Activated naive CD4-positive, alpha-beta T cell treated with anti-CD3 and anti-CD28 coated beads for 36 hours (primary cell): ENCODE results near the gene SPTLC3. TPM values are rescaled to one million over a fixed set of nuclear protein-coding genes. Genes with fewer than 3 reads are reported as not detected.

Experiments used
- CTCF ChIA-PET: fragments of 350-600 bp; sonication (Branson Sonifier 250); formaldehyde crosslinking; loops from one replicate; lab custom pipeline; 2021; ENCODE audit warnings: antibody characterized with exemption; lab: Charles Lee
- DNase-seq: peaks from one replicate; pipeline ENCODE4 v3.0.0-alpha.2; 2020
- H3K27ac Mint-ChIP-seq: one replicate; pipeline ENCODE4 v1.8.0; 2021; ENCODE audit warnings: mild to moderate bottlenecking, mixed read lengths
- H3K27me3 Mint-ChIP-seq: one replicate; pipeline ENCODE4 v1.8.0; 2021; ENCODE audit warnings: low read depth, mixed read lengths
- H3K36me3 Mint-ChIP-seq: one replicate; pipeline ENCODE4 v1.8.0; 2021; ENCODE audit warnings: low read depth, mixed read lengths
- H3K4me1 Mint-ChIP-seq: one replicate; pipeline ENCODE4 v1.8.0; 2021; ENCODE audit warnings: low read depth, mixed read lengths
- H3K4me3 Mint-ChIP-seq: one replicate; pipeline ENCODE4 v1.8.0; 2021; ENCODE audit warnings: mild to moderate bottlenecking, moderate library complexity, mixed read lengths
- H3K9me3 Mint-ChIP-seq: one replicate; pipeline ENCODE4 v1.8.0; 2021; ENCODE audit warnings: mixed read lengths
- intact Hi-C: fragments of 100-400 bp; cut with micrococcal nuclease; formaldehyde crosslinking; loops from one replicate; pipeline ENCODE4 v1.15.1; 2023
- total RNA-seq, 2 experiments: library from RNA; stranded (reverse); gene quantifications; one replicate each; pipeline ENCODE4 v1.2.3, GENCODE V29; 2021

The SPTLC3 gene
- total RNA-seq, 2 experiments from 2014 or later: 0.15 to 0.64 TPM

- H3K27me3 Mint-ChIP-seq: no peaks in the 10 kb centered on the region
- no peak for DNase-seq
- H3K27ac Mint-ChIP-seq: no peak overlapping the region
- intact Hi-C loops: no loop called here
- H3K9me3 Mint-ChIP-seq: no peaks in the 10 kb centered on the region
- no peak overlapping the region for H3K4me3 Mint-ChIP-seq
- no peaks in the 10 kb centered on the region for H3K36me3 Mint-ChIP-seq
- CTCF ChIA-PET: no interaction called here
- H3K4me1 Mint-ChIP-seq: no peaks in the 10 kb centered on the region
These were observed 83.3 kb downstream of the SPTLC3 start for GRCh38 chr20:13092111-13092510.

- intact Hi-C loops: no loop called here
- Mint-ChIP-seq H3K27me3 (no peaks in the 10 kb centered on the region), H3K4me1 (no peaks in the 10 kb centered on the region), H3K36me3 (no peaks in the 10 kb centered on the region), H3K4me3 (no peak overlapping the region), H3K9me3 (no peaks in the 10 kb centered on the region), H3K27ac (no peak overlapping the region)
- no peak for DNase-seq
- CTCF ChIA-PET: interaction anchor here (0.6 kb wide), 1 partner anchor 38 kb away, joined by 3 read pairs; no protein-coding TSS in a partner anchor
These were observed 86.2 kb downstream of the SPTLC3 start for GRCh38 chr20:13094976-13095375.

GRCh38 chr20:13098720-13099355 is 90.1 kb downstream of the SPTLC3 start:
- Mint-ChIP-seq H3K9me3 (no peaks in the 10 kb centered on the region), H3K27me3 (no peaks in the 10 kb centered on the region), H3K4me3 (no peak overlapping the region), H3K4me1 (no peaks in the 10 kb centered on the region), H3K36me3 (no peaks in the 10 kb centered on the region), H3K27ac (no peak overlapping the region)
- intact Hi-C loops: no loop called here
- no peak for DNase-seq
- CTCF ChIA-PET: no interaction called here

- Mint-ChIP-seq H3K27ac (no peak overlapping the region), H3K4me3 (no peak overlapping the region), H3K4me1 (no peaks in the 10 kb centered on the region), H3K9me3 (no peaks in the 10 kb centered on the region), H3K36me3 (no peaks in the 10 kb centered on the region), H3K27me3 (no peaks in the 10 kb centered on the region)
- DNase-seq: no peak
- CTCF ChIA-PET: interaction anchor here (2.2 kb wide), 1 partner anchor 203 kb away, joined by 8 read pairs; no protein-coding TSS in a partner anchor
- intact Hi-C loops: loop anchor here (10.0 kb wide), 3 partner anchors 265 to 1425 kb away; no protein-coding TSS in a partner anchor
These were observed 90.9 kb downstream of the SPTLC3 start for GRCh38 chr20:13099676-13100075.

- H3K27ac Mint-ChIP-seq: no peak overlapping the region
- no peak overlapping the region for H3K4me3 Mint-ChIP-seq
- CTCF ChIA-PET: interaction anchor here (1.1 to 2.2 kb wide), 2 partner anchors 176 to 201 kb away, joined by 4 to 8 read pairs; no protein-coding TSS in a partner anchor
- H3K9me3 Mint-ChIP-seq: no peaks in the 10 kb centered on the region
- no peak for DNase-seq
- no peaks in the 10 kb centered on the region for H3K4me1 Mint-ChIP-seq
- intact Hi-C loops: loop anchor here (10.0 kb wide), 3 partner anchors 266 to 1426 kb away; no protein-coding TSS in a partner anchor
- no peaks in the 10 kb centered on the region for H3K27me3 Mint-ChIP-seq
- H3K36me3 Mint-ChIP-seq: no peaks in the 10 kb centered on the region
These were observed 92.5 kb downstream of the SPTLC3 start for GRCh38 chr20:13101276-13101675.

GRCh38 chr20:13101706-13102105 is 92.9 kb downstream of the SPTLC3 start:
- Mint-ChIP-seq H3K27ac (no peak overlapping the region), H3K27me3 (no peaks in the 10 kb centered on the region), H3K4me1 (no peaks in the 10 kb centered on the region), H3K9me3 (no peaks in the 10 kb centered on the region), H3K36me3 (no peaks in the 10 kb centered on the region), H3K4me3 (no peak overlapping the region)
- intact Hi-C loops: loop anchor here (10.0 kb wide), 3 partner anchors 267 to 1427 kb away; no protein-coding TSS in a partner anchor
- no peak for DNase-seq
- CTCF ChIA-PET: interaction anchor here (1.0 to 2.8 kb wide), 2 partner anchors 132 to 176 kb away, joined by 3 to 9 read pairs; no protein-coding TSS in a partner anchor

GRCh38 chr20:13102237-13102636 is 93.5 kb downstream of the SPTLC3 start:
- DNase-seq: no peak
- Mint-ChIP-seq H3K27ac (no peak overlapping the region), H3K9me3 (no peaks in the 10 kb centered on the region), H3K27me3 (no peaks in the 10 kb centered on the region), H3K4me3 (no peak overlapping the region), H3K4me1 (no peaks in the 10 kb centered on the region), H3K36me3 (no peaks in the 10 kb centered on the region)
- intact Hi-C loops: loop anchor here (10.0 kb wide), 3 partner anchors 267 to 1427 kb away; no protein-coding TSS in a partner anchor
- CTCF ChIA-PET: interaction anchor here (1.0 to 2.8 kb wide), 2 partner anchors 132 to 177 kb away, joined by 3 to 9 read pairs; no protein-coding TSS in a partner anchor

- Mint-ChIP-seq H3K27me3 (no peaks in the 10 kb centered on the region), H3K27ac (no peak overlapping the region), H3K4me1 (no peaks in the 10 kb centered on the region), H3K4me3 (no peak overlapping the region), H3K9me3 (no peaks in the 10 kb centered on the region), H3K36me3 (no peaks in the 10 kb centered on the region)
- CTCF ChIA-PET: interaction anchor here (1.0 to 2.8 kb wide), 2 partner anchors 133 to 177 kb away, joined by 3 to 9 read pairs; no protein-coding TSS in a partner anchor
- no peak for DNase-seq
- intact Hi-C loops: loop anchor here (10.0 kb wide), 3 partner anchors 268 to 1428 kb away; no protein-coding TSS in a partner anchor
These were observed 93.9 kb downstream of the SPTLC3 start for GRCh38 chr20:13102694-13103093.

- no peaks in the 10 kb centered on the region for H3K9me3 Mint-ChIP-seq
- no peak overlapping the region for H3K27ac Mint-ChIP-seq
- H3K4me3 Mint-ChIP-seq: no peak overlapping the region
- CTCF ChIA-PET: interaction anchor here (1.0 to 1.6 kb wide), 4 partner anchors 9 to 175 kb away, joined by 3 to 4 read pairs (median 4); no protein-coding TSS in a partner anchor
- H3K4me1 Mint-ChIP-seq: no peaks in the 10 kb centered on the region
- intact Hi-C loops: loop anchor here (5.0 to 10.0 kb wide), 4 partner anchors 270 to 1430 kb away; no protein-coding TSS in a partner anchor
- H3K27me3 Mint-ChIP-seq: no peaks in the 10 kb centered on the region
- DNase-seq: no peak
- no peaks in the 10 kb centered on the region for H3K36me3 Mint-ChIP-seq
These were observed 96.3 kb downstream of the SPTLC3 start for GRCh38 chr20:13105039-13105438.

- Mint-ChIP-seq H3K27ac (no peak overlapping the region), H3K4me3 (no peak overlapping the region), H3K27me3 (no peaks in the 10 kb centered on the region), H3K36me3 (no peaks in the 10 kb centered on the region), H3K9me3 (no peaks in the 10 kb centered on the region), H3K4me1 (no peaks in the 10 kb centered on the region)
- no peak for DNase-seq
- CTCF ChIA-PET: interaction anchor here (0.6 to 1.3 kb wide), 3 partner anchors 127 to 440 kb away, joined by 3 read pairs; no protein-coding TSS in a partner anchor
- intact Hi-C loops: loop anchor here (1.0 to 10.0 kb wide), 7 partner anchors 97 to 1431 kb away; no protein-coding TSS in a partner anchor
These were observed 97.2 kb downstream of the SPTLC3 start for GRCh38 chr20:13105864-13106457.

GRCh38 chr20:13109658-13110057 is 100.9 kb downstream of the SPTLC3 start:
- intact Hi-C loops: loop anchor here (5.0 to 10.0 kb wide), 4 partner anchors 275 to 1435 kb away; no protein-coding TSS in a partner anchor
- DNase-seq: no peak
- no peaks in the 10 kb centered on the region for H3K9me3 Mint-ChIP-seq
- no peak overlapping the region for H3K4me3 Mint-ChIP-seq
- CTCF ChIA-PET: interaction anchor here (0.7 to 2.3 kb wide), 5 partner anchors 9 to 193 kb away, joined by 3 to 11 read pairs (median 4); no protein-coding TSS in a partner anchor
- H3K36me3 Mint-ChIP-seq: no peaks in the 10 kb centered on the region
- H3K4me1 Mint-ChIP-seq: no peaks in the 10 kb centered on the region
- no peak overlapping the region for H3K27ac Mint-ChIP-seq
- no peaks in the 10 kb centered on the region for H3K27me3 Mint-ChIP-seq

GRCh38 chr20:13110796-13111195 is 102.0 kb downstream of the SPTLC3 start:
- H3K9me3 Mint-ChIP-seq: no peaks in the 10 kb centered on the region
- no peaks in the 10 kb centered on the region for H3K4me1 Mint-ChIP-seq
- no peak overlapping the region for H3K27ac Mint-ChIP-seq
- H3K4me3 Mint-ChIP-seq: no peak overlapping the region
- CTCF ChIA-PET: interaction anchor here (1.0 to 1.1 kb wide), 3 partner anchors 8 to 220 kb away, joined by 3 to 6 read pairs (median 3); no protein-coding TSS in a partner anchor
- no peaks in the 10 kb centered on the region for H3K27me3 Mint-ChIP-seq
- DNase-seq: no peak
- no peaks in the 10 kb centered on the region for H3K36me3 Mint-ChIP-seq
- intact Hi-C loops: no loop called here
